HL-60 (cell line): ENCODE data around the gene PPP3CA.

Experiments
- GABPA ChIP-seq: IDR thresholded peaks from 2 replicates; pipeline ENCODE4 v1.6.1; 2012; ENCODE audit warnings: low read depth
- POLR2AphosphoS5 ChIP-seq: IDR thresholded peaks from 2 replicates; pipeline ENCODE4 v1.6.1; 2012; ENCODE audit warnings: low read depth
- TF ChIP-seq, protein P1 (sequence below): IDR thresholded peaks from one replicate; pipeline ENCODE4 v1.5.1; 2011; ENCODE audit warnings: low read length, control low read depth, inconsistent platforms; ENCODE audit not compliant: insufficient read depth
- TF ChIP-seq, protein P2 (sequence below): IDR thresholded peaks from 2 replicates; pipeline ENCODE4 v1.6.1; 2012; ENCODE audit warnings: low read depth; ENCODE audit not compliant: insufficient replicate concordance

GRCh38 chr4:101081166-101081565, 266.2 kb downstream of the PPP3CA start:
- TF ChIP-seq, protein P1, sequence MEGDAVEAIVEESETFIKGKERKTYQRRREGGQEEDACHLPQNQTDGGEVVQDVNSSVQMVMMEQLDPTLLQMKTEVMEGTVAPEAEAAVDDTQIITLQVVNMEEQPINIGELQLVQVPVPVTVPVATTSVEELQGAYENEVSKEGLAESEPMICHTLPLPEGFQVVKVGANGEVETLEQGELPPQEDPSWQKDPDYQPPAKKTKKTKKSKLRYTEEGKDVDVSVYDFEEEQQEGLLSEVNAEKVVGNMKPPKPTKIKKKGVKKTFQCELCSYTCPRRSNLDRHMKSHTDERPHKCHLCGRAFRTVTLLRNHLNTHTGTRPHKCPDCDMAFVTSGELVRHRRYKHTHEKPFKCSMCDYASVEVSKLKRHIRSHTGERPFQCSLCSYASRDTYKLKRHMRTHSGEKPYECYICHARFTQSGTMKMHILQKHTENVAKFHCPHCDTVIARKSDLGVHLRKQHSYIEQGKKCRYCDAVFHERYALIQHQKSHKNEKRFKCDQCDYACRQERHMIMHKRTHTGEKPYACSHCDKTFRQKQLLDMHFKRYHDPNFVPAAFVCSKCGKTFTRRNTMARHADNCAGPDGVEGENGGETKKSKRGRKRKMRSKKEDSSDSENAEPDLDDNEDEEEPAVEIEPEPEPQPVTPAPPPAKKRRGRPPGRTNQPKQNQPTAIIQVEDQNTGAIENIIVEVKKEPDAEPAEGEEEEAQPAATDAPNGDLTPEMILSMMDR: no peak
- TF ChIP-seq, protein P2, sequence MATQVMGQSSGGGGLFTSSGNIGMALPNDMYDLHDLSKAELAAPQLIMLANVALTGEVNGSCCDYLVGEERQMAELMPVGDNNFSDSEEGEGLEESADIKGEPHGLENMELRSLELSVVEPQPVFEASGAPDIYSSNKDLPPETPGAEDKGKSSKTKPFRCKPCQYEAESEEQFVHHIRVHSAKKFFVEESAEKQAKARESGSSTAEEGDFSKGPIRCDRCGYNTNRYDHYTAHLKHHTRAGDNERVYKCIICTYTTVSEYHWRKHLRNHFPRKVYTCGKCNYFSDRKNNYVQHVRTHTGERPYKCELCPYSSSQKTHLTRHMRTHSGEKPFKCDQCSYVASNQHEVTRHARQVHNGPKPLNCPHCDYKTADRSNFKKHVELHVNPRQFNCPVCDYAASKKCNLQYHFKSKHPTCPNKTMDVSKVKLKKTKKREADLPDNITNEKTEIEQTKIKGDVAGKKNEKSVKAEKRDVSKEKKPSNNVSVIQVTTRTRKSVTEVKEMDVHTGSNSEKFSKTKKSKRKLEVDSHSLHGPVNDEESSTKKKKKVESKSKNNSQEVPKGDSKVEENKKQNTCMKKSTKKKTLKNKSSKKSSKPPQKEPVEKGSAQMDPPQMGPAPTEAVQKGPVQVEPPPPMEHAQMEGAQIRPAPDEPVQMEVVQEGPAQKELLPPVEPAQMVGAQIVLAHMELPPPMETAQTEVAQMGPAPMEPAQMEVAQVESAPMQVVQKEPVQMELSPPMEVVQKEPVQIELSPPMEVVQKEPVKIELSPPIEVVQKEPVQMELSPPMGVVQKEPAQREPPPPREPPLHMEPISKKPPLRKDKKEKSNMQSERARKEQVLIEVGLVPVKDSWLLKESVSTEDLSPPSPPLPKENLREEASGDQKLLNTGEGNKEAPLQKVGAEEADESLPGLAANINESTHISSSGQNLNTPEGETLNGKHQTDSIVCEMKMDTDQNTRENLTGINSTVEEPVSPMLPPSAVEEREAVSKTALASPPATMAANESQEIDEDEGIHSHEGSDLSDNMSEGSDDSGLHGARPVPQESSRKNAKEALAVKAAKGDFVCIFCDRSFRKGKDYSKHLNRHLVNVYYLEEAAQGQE: no peak
- TF ChIP-seq GABPA (no peak), POLR2AphosphoS5 (no peak)
